AG09309 (cell line): ENCODE data around the gene BTG1.

Source experiments
- DNase-seq: peaks from one replicate; pipeline ENCODE4 v3.0.0-alpha.2; 2010; ENCODE audit warnings: low read depth
- H3K4me3 ChIP-seq: 2 replicates; pipeline ENCODE4 v1.5.1; 2011; ENCODE audit warnings: mild to moderate bottlenecking, low read depth, low read length, moderate library complexity; ENCODE audit not compliant: control insufficient read depth
- TF ChIP-seq, protein P1 (sequence below): IDR thresholded peaks from 2 replicates; pipeline ENCODE4 v1.5.1; 2011; ENCODE audit warnings: mild to moderate bottlenecking, low read depth, low read length, inconsistent platforms; ENCODE audit not compliant: insufficient read depth, control insufficient read depth; ENCODE audit errors: missing control alignments

The BTG1 gene

GRCh38 chr12:92188517-92189188 is 43.0 kb upstream of the BTG1 start:
- DNase-seq, result no peak
- TF ChIP-seq, protein P1, sequence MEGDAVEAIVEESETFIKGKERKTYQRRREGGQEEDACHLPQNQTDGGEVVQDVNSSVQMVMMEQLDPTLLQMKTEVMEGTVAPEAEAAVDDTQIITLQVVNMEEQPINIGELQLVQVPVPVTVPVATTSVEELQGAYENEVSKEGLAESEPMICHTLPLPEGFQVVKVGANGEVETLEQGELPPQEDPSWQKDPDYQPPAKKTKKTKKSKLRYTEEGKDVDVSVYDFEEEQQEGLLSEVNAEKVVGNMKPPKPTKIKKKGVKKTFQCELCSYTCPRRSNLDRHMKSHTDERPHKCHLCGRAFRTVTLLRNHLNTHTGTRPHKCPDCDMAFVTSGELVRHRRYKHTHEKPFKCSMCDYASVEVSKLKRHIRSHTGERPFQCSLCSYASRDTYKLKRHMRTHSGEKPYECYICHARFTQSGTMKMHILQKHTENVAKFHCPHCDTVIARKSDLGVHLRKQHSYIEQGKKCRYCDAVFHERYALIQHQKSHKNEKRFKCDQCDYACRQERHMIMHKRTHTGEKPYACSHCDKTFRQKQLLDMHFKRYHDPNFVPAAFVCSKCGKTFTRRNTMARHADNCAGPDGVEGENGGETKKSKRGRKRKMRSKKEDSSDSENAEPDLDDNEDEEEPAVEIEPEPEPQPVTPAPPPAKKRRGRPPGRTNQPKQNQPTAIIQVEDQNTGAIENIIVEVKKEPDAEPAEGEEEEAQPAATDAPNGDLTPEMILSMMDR, result no peak
- no peak overlapping the region for H3K4me3 ChIP-seq

DNA sequence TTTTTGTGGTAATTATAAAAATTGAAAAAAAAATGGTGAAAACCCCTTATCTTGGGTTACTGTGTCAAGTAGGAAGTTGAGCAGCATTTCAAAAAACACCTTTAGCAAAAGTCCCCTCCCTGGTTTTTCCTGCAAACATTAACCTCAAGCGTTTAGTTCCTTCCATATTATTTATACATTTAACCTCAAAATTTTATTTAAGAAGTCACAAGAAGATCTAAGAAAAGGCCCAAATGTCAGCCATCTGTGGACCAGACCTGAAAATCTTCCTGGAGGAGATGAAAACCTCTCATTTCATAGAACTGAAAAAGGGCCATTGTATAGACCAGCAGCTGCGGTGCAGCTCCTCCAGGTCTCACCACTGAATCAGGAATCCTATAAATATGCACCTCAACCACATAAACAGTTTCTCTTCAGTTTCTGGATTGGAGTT is 40.4 kb upstream of the BTG1 start:
- TF ChIP-seq, protein P1, result no peak
- no peak overlapping the region for H3K4me3 ChIP-seq
- DNase-seq, result no peak

- TF ChIP-seq, protein P1, result no peak
- DNase-seq, result no peak
- no peak overlapping the region for H3K4me3 ChIP-seq
Measured at GRCh38 chr12:92185052-92185451, 39.4 kb upstream of the BTG1 start.

- no peak overlapping the region for H3K4me3 ChIP-seq
- no peak for DNase-seq
- TF ChIP-seq, protein P1, result no peak
Measured at GRCh38 chr12:92183575-92183974, 37.9 kb upstream of the BTG1 start.

DNA sequence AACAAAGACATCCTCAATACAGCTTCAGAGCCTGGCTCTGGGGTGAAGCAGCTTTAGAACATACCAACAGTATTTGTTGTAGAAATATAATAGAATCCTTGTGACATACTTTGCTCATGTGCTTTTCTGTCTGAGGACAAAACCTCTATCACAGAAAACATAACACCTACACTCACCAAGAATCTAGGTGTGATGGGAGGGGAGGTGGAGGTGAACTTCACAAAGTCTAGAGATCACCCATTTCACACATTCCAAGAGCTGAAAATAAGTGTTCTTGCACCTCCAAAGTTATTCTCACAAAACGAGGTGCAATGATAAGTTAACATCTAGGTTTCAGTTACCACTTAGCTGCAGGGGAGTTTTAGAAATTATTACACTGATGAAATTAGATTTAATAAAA is 32.7 kb upstream of the BTG1 start:
- no peak for DNase-seq
- H3K4me3 ChIP-seq, result no peak overlapping the region
- TF ChIP-seq, protein P1, result no peak

- TF ChIP-seq, protein P1, result no peak
- no peak overlapping the region for H3K4me3 ChIP-seq
- DNase-seq, result no peak
Measured at GRCh38 chr12:92176646-92177045, 31.0 kb upstream of the BTG1 start.
